KOPT-K1 (cell line): Measurements from ENCODE around the gene ATP2A3.

Source experiments
- H3K27ac ChIP-seq: fragments of 200-600 bp; sonication (generic); 2 replicates; pipeline ENCODE4 v1.5.1; 2016; ENCODE audit warnings: antibody characterized with exemption, mild to moderate bottlenecking, low read depth, low read length; ENCODE audit not compliant: poor library complexity, severe bottlenecking
- H3K36me3 ChIP-seq: fragments of 200-600 bp; sonication (generic); 2 replicates; pipeline ENCODE4 v1.5.1; 2017; ENCODE audit warnings: antibody characterized with exemption, mild to moderate bottlenecking, low read length, moderate library complexity; ENCODE audit not compliant: insufficient read depth
- H3K9me3 ChIP-seq: fragments of 200-600 bp; sonication (generic); 2 replicates; pipeline ENCODE4 v1.5.1; 2017; ENCODE audit warnings: antibody characterized with exemption, low read length, mild to moderate bottlenecking; ENCODE audit not compliant: insufficient read depth, poor library complexity, severe bottlenecking

Gene ATP2A3

DNA sequence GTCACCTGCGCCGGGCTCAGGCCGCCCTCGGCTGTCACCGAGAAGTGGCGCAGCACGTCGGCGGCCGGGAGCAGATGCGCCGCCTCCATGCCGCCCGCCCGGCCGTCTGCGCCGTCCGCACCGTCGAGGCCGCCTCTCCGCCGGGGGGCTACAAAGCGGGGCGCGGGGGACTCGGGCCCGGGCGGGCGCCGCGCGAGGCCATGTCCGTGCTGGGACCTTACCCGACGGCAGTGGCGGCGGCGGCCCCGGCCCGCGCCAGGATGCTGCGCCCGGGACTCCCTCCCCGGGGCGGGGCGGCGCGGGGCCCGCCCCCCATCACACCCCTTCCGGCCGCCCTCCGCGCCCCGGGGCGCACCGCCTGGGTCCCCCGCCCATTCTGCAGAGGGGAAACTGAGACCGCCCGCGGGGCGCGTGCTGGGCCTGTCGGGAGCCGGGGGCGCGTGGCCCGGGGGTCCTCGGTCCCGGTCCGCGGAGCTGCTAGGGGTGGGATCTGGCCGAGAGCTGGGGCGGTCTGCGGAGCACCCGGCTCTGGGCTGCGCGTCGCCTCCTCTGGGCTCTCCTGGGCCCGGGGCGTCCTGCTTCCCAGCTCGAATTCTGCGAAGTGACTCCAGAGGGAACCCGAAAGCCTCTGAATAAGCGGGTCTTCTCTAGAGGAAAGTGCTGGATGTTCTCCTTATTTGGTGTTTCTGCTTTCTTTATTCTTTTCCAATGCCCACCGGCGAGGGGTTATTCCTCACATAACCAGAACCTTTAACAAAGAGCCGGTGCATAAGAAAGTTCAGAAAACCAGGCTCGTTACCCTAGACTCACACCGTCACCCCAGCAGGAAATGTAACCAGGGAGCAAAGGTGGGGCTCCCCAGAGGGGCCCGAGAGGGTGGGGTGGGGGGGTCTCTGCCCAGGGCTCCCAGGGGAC is at the start of gene ATP2A3:
Gene ATP2A3, minus strand, starts transcription at position 235 of the 915 bp plus-strand sequence. Its CDS starts 146 bp downstream, at position 89.
- Histone ChIP-seq H3K9me3 (no peaks in the 10 kb centered on the region), H3K27ac (peak within 1 kb of the TSS; percentile 94), H3K36me3 (peaks cover 18% of the 10 kb centered on the region)

DNA sequence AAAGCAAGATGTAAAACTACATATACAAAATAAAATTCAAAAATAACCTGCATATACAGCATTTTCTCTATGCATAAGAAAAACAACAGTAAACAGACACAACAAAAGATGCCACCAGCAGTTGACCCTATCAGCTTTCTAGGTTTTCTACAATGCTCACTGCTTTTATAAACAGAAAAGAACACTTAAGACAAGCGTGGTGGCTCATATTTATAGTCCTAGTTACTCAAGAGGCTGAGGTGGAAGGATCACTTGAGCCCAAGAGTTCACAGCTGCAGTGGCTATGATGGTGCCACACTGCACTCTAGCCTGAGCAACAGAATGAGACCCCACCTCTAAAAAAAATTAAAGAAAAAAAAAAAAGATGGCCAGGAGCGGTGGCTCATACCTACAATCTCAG is 46.5 kb upstream of the ATP2A3 start:
- H3K9me3 ChIP-seq: no peaks in the 10 kb centered on the region
- no peak overlapping the region for H3K27ac ChIP-seq
- peaks cover 98% of the 10 kb centered on the region for H3K36me3 ChIP-seq

DNA sequence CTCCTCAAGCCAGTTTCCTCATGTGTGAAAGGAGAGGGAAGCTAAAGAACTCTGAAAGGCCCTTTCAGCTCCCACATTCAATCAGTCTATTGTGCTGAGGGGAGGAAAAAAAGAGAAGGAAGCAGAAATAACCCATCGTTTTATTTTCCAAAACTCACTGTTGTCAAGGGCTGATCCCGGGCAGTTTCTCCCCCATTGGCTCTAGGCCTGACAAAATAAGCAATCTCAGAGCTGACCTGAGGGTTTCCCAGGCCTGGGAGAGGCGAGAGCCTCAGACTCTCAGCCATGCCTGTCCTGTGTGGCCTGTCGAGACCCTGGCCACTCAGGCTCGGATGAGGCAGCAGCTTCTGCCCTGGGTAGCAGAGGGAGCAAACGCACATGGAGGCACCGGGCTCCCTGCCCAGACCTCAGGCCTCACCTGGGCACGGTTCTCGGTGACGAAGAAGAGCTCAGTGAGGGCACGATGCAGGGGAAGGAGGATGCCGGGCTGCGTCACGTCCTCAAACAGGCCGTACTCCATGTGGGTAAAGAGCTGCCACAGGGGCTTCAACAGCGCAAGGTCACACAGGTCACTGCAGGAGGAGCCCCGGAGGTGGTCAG is 45.0 kb upstream of the ATP2A3 start:
- Histone ChIP-seq H3K9me3 (no peaks in the 10 kb centered on the region), H3K36me3 (peaks cover 93% of the 10 kb centered on the region), H3K27ac (no peak overlapping the region)

DNA sequence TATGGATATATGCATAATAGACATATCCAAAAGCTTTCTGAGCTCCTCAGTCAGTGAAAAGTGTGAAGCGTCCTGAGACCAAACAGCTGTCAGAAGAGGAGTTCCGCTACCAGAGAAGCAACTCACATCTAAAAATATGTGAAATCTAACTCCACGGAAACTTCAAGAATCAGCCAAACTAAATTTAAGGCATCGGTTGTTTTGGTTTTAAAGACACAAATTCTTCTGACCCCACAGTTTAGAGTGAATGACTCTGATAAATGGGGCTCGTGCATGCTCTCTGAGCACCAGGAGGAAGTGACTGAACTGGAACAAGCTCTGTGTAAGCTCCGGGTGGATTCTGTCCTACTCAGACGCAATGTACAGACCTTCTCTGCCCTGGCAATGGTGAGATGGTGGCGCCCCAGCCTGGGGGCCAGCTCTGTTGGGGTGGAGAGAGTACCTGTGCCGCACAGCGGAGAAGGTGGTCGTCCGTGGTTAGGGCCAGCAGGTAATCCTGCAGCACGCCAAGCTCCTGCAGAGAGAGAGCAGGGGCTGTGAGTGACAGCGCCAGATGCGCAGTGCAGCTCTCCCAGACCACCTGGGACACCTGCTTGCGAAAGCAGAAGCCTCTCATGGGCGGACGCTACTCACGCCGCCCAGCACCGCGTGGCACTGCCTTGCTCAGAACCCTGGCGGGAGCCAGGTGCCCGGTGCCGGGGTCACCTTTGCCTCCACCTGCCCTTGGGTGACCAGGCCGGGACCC is 44.4 kb upstream of the ATP2A3 start:
- peaks cover 86% of the 10 kb centered on the region for H3K36me3 ChIP-seq
- no peak overlapping the region for H3K27ac ChIP-seq
- no peaks in the 10 kb centered on the region for H3K9me3 ChIP-seq

DNA sequence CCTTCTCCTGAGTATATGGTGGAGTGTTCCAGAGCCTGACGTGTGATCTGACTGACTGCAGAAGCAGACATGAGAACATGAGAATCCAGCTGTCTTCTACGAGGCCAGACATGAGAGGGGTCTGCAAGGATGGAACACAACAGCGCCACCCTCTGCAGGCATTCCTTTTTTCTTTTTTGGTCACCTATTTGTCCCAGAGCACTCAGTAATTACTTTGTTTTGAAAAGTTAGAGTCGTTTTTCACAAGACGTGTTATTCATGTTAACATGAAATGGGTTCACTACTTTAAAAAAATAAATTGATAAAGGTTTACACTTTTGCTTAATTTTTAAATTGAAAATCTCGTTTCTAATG is 43.8 kb upstream of the ATP2A3 start:
- H3K27ac ChIP-seq: no peak overlapping the region
- peaks cover 81% of the 10 kb centered on the region for H3K36me3 ChIP-seq
- no peaks in the 10 kb centered on the region for H3K9me3 ChIP-seq

DNA sequence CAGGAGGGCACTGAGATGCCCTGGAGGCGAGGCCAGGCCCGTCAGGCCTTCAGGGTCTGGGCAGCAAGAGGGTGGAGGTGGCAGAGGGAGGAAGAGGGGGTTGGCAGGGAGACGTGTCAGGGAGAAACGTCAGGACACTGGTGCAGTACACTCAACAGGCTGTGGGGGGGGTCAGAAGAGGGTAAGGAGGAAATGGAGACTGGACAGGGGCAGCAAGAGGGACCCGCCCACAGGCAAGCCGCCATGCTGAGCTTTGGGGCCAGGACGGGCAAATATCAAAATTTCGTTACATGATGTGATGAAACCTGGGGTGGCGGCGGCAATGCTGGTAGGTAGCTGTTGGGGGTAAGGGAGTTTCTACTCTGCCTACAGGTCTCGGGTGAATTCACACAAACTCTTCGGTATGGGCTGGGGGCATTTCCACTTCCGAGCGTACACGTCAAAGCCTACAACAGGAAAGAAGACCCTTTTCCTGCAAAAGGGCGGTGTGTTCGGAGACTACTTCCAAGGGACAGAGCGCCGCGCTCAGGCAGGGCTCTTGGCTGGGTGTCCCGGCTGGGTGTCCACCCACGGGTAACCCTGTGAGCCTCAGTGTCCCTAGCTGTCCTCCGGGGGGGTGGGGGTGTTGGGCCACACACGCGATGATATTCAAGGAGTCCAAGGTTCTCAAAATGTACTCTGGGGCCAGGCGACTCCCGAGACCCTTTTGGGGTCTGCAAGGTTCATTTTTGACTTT is 43.3 kb upstream of the ATP2A3 start:
- Histone ChIP-seq H3K27ac (peak overlapping the region; percentile 19), H3K36me3 (peaks cover 75% of the 10 kb centered on the region), H3K9me3 (no peaks in the 10 kb centered on the region)

DNA sequence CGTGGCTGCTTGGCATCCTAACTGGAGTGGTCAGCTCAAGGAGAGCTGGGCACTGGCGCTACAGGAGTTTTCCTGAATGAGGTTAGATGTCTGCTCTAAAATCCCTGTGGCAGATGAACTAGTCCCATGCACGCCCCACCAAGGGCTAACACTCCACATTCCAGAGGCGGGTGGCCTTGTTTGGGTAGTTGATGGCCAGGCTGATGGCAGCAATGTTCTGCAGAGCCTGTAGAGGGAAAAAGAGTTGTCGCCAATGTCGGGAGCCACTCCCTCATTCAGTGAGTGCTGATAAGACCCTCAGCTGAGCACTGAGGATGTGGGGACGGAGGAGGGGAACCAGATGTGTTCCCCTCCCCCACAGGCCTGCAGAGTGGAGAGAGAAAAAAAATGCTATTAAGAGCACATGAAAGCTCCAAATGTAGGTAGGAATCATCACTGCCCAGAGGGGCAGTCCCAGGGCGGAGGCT is 42.5 kb upstream of the ATP2A3 start:
- no peaks in the 10 kb centered on the region for H3K9me3 ChIP-seq
- peaks cover 68% of the 10 kb centered on the region for H3K36me3 ChIP-seq
- peak overlapping the region; percentile 27 for H3K27ac ChIP-seq

DNA sequence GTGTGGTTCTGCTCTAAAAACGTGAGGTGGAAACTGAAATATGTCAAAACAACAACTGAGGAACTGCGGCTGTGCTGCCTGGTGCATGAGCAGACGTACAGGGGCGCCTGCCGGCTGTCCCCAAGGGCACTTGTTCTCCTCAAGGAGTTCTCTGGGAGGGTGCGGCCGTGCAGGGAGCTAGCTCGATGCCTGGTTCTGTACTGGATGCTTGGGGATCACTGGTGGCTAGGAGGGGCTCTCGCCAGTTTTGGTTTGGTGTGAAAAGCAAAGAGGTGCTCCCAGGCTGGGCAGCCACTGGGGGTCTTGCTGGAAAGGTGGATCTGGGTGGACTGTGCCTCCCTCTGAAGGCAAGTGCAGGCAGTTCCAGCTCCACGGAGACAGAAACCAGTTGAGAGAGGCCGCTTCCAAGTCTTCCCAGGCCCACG is 41.9 kb upstream of the ATP2A3 start:
- peak overlapping the region; percentile 27 for H3K27ac ChIP-seq

DNA sequence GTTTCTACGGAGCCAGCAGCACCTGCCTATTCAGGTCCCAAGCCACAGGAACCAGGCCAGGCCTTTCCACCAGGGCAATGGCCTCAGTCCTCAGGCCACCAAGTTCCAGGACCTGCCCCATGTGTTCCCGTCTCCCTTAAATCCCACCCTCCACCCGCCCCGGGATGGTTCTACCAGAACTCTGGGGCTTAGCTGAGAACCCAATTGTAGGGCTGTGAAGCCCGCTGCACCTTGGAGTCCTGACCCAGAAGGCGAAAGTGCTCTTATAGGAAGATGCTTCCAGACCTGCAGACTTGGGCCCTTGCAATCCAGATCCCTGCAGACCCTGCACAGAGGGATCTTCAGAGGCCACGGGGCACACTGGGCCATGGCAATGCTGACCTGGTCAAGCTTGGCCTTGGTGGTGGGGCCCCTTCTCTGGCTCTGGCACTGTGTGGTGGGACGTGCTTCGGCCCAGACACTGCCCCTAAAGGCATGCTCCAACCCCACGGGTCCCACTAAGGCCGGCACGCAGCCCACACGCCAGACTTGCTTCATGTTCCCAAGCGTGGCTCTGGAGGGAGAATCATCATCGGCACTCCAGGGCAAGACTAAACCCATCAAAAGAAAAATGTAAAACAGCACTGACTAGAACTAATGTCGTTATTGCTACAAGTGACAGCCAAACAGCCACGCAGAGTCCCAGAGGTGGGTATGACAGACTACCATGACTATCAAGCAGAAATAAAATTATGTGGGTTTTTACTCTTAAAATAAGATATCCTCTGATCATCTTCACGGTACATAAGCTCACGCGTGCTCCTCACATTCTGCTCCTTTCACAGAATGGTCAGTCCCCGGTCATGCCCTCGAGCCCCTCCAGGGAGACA is 41.3 kb upstream of the ATP2A3 start:
- no peaks in the 10 kb centered on the region for H3K9me3 ChIP-seq
- peaks cover 57% of the 10 kb centered on the region for H3K36me3 ChIP-seq
- H3K27ac ChIP-seq: no peak overlapping the region

More for the DNA sequence above, 41.9 kb upstream of the ATP2A3 start:
- peaks cover 64% of the 10 kb centered on the region for H3K36me3 ChIP-seq
- H3K9me3 ChIP-seq: no peaks in the 10 kb centered on the region

DNA sequence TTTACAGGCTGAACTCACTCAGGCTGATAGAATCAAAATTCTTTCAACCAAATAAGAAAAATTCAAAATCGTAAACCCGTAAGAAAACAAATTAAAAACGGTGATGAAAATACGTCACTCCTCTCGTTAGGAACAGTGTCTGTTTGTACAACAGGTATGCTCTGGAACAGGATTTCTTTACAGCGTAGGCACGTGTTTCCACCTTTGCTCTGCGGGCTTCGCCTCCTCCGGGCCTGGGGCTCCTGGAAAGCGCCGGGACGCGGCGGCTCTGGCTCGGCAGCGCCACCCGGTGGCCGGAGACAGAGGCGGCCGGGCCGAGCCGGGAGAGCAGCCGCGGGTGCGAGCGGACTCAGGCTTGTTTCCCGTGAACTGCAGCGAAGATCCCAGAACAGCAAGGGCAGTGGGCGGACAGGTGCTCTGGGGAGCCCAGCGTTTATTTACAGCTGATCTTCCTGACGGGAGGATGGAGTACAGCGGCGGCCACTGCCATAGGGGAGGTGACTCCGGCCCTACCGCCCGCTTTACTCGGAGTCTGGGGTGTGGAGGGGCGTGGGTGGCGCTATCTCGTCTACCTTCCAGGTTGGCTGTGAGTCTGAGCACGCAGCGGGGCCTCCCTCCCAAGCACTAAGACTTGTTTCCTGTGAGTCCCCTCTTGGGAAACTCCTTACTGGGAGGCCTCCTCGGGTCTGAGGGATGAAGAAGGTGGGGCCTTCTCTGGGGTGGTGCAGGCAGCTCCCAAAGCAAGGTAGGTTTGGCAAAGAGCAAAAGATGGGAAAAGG is 40.5 kb upstream of the ATP2A3 start:
- no peaks in the 10 kb centered on the region for H3K9me3 ChIP-seq
- H3K27ac ChIP-seq: no peak overlapping the region
- H3K36me3 ChIP-seq: peaks cover 49% of the 10 kb centered on the region

DNA sequence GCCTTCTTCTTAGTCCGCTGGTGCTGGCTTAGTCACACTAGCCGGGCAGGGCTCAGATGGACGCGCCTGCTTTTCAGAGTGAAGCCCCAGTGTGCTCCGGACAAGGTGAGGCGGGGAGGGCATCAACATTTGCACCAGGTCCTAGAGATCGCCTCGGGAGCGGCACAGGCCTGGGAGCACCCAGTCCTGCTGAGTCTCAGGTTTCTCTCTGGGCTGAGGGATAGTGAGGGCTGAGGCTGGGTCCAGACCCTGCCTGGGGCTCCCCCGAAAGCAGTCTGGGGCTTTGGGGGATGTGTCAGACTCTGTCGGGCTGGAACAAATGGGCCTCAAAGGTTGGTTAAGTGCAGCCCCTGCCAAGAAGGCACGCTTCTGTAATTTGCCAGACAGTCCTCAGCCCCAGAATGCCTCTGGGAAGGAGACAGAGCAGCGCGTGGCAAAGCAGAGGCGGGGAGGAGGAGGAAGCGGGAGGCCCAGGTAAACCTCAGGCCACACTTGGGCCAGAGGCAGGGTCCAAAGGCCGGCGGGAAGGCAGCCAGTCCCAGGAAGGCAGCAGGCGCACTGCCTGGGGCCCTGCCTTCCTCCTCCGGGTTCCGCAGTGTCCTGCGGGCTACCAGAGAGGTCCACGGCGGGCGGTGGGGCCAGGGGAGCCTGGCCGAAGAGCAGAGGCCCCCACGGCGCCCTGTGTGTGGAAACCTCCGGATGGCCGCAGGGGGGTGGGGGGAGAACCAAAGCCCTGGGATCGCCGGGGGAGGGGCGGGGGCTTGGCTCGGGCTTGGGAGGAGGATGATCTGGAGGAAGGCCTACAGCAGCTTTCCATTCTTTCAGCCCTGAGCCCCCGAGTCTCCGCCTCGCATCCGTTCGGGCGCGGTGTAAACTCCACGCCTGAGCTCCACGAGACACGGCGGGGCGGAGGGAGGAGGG is 39.5 kb upstream of the ATP2A3 start:
- H3K9me3 ChIP-seq: no peaks in the 10 kb centered on the region
- peaks cover 39% of the 10 kb centered on the region for H3K36me3 ChIP-seq
- H3K27ac ChIP-seq: no peak overlapping the region

DNA sequence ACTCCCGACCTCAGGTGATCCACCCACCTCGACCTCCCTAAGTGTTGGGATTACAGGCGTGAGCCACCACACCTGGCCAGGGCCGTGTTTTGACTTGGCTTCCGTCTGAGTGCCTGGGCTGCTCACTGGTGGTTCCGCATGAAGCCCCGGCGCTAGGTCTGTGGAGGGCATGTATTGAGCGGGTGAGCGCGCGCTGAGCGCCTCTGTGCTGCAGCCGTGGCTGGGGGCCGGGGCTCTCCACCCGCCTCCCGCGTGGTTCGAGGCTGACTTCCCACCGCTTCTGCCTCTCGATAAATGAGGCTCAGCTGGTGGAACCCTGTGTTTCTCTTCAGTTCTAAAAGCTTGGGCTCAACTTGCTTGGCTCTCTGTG is 38.9 kb upstream of the ATP2A3 start:
- Histone ChIP-seq H3K27ac (no peak overlapping the region), H3K9me3 (no peaks in the 10 kb centered on the region)

More for the DNA sequence above, 38.9 kb upstream of the ATP2A3 start:
- peaks cover 33% of the 10 kb centered on the region for H3K36me3 ChIP-seq
